OCI-LY3 (cell line): ENCODE measurements around the gene CADPS2.

Source experiments
- EZH2phosphoT487 ChIP-seq: fragments of 200-600 bp; shearing (Covaris generic); IDR thresholded peaks from 2 replicates; pipeline ENCODE4 v1.6.1; 2018; ENCODE audit warnings: antibody characterized with exemption, mixed run types, low read depth
- TF ChIP-seq, protein P1 (sequence below): fragments of 200-600, 300-600 bp; sonication (generic); IDR thresholded peaks from 2 replicates; pipeline ENCODE4 v1.5.1; 2014; ENCODE audit warnings: antibody characterized with exemption, low read length, low read depth

DNA sequence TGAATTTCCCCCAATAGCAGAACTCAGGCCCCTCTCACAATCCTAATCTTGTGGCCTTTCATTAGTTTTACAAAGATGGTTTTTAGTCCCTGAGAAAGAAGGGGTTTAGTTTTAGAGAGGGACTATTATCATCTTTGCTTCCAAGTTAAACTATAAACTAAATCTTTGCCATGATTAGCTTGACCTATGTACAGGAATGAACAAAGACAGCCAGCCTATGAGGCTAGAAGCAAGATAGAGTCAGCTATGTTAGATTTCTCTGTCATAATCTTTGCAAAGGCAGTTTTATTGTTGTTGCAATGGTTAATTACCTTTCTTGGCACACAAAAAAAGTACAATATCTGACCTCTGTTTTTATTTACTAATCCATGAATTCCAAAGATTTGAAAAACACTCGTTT is 206.4 kb downstream of the CADPS2 start:
- TF ChIP-seq, protein P1, sequence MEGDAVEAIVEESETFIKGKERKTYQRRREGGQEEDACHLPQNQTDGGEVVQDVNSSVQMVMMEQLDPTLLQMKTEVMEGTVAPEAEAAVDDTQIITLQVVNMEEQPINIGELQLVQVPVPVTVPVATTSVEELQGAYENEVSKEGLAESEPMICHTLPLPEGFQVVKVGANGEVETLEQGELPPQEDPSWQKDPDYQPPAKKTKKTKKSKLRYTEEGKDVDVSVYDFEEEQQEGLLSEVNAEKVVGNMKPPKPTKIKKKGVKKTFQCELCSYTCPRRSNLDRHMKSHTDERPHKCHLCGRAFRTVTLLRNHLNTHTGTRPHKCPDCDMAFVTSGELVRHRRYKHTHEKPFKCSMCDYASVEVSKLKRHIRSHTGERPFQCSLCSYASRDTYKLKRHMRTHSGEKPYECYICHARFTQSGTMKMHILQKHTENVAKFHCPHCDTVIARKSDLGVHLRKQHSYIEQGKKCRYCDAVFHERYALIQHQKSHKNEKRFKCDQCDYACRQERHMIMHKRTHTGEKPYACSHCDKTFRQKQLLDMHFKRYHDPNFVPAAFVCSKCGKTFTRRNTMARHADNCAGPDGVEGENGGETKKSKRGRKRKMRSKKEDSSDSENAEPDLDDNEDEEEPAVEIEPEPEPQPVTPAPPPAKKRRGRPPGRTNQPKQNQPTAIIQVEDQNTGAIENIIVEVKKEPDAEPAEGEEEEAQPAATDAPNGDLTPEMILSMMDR = no peak
- TF ChIP-seq EZH2phosphoT487 = no peak
